ENCODE data around the gene ABITRAM. TPM values are rescaled to one million over a fixed set of nuclear protein-coding genes. Genes with fewer than 3 reads are reported as not detected.

The ABITRAM gene
- total RNA-seq (2022; extraction: Qiagen RNA extraction; ENCODE audit: low read depth), result 19.8 to 25.2 TPM (median 20.9 TPM) in 5 replicates

GRCh38 chr9:108934323-108934893 lies at the start of gene ABITRAM:
Gene ABITRAM (plus strand): TSS chr9:108934400. CDS start chr9:108934487, 87 bp downstream.

GRCh38 chr9:108933718-108934322 lies 380 bp upstream of the ABITRAM start, which contains the start of gene ELP1:
Gene ELP1 (minus strand): TSS chr9:108934124. CDS start chr9:108931146, 2,978 bp downstream.

Other genes starting within 250 kb of the ABITRAM start
- gene ACTL7B, start 78.4 kb upstream of the ABITRAM start, total RNA-seq (2022; extraction: Qiagen RNA extraction; ENCODE audit: low read depth), result not detected in 5 replicates
- not detected in 5 replicates for gene ACTL7A, start 72.1 kb upstream of the ABITRAM start, total RNA-seq (2022; extraction: Qiagen RNA extraction; ENCODE audit: low read depth)
- gene ELP1, start 276 bp upstream of the ABITRAM start, total RNA-seq (2022; extraction: Qiagen RNA extraction; ENCODE audit: low read depth), result 20.1 to 21.9 TPM (median 20.7 TPM) in 5 replicates
- 51.7 to 58.9 TPM (median 54.6 TPM) in 5 replicates for gene CTNNAL1, start 79.1 kb downstream of the ABITRAM start, total RNA-seq (2022; extraction: Qiagen RNA extraction; ENCODE audit: low read depth)
- 37.2 to 49.5 TPM (median 45.7 TPM) in 5 replicates for gene TMEM245, start 185.5 kb downstream of the ABITRAM start, total RNA-seq (2022; extraction: Qiagen RNA extraction; ENCODE audit: low read depth)
- gene FRRS1L, start 232.8 kb downstream of the ABITRAM start, total RNA-seq (2022; extraction: Qiagen RNA extraction; ENCODE audit: low read depth), result 0.22 to 0.39 TPM (median 0.25 TPM) in 5 replicates

All from A549 treated with CpdA at 1 μM for 4 hours (cell line).